ENCODE data around the gene AJM1.
"Not testable (repeated sequence)": the region's sequence is repeated elsewhere in the genome, so short reads cannot be mapped to it uniquely, and the experiment has no call there.

Gene AJM1

GRCh38 chr9:136842380-136842948 lies at the start of gene AJM1:
TSS of gene AJM1 (plus strand) at chr9:136842478. CDS start at chr9:136844415, 1,937 bp downstream.
- in situ Hi-C loops (cut with MboI; ENCODE audit: low sequenced_read_pairs) = not testable (repeated sequence)

- in situ Hi-C loops (cut with MboI; ENCODE audit: low sequenced_read_pairs) = no loop called here
These were observed 49.0 kb upstream of the AJM1 start for GRCh38 chr9:136793086-136793946.

- in situ Hi-C loops (cut with MboI; ENCODE audit: low sequenced_read_pairs) = no loop called here
These were observed 47.8 kb upstream of the AJM1 start for GRCh38 chr9:136794281-136794999.

GRCh38 chr9:136795000-136795348 lies 47.3 kb upstream of the AJM1 start:
- in situ Hi-C loops (cut with MboI; ENCODE audit: low sequenced_read_pairs) = no loop called here

GRCh38 chr9:136796238-136796774 lies 46.0 kb upstream of the AJM1 start, which contains the start of gene CCDC183:
TSS of gene CCDC183 (plus strand) at chr9:136796338. CDS start at chr9:136796398, 60 bp downstream.
- in situ Hi-C loops (cut with MboI; ENCODE audit: low sequenced_read_pairs) = no loop called here

GRCh38 chr9:136796775-136797347 lies 45.4 kb upstream of the AJM1 start:
- in situ Hi-C loops (cut with MboI; ENCODE audit: low sequenced_read_pairs) = not testable (repeated sequence)

GRCh38 chr9:136798708-136799078 lies 43.6 kb upstream of the AJM1 start:
- in situ Hi-C loops (cut with MboI; ENCODE audit: low sequenced_read_pairs) = no loop called here

- in situ Hi-C loops (cut with MboI; ENCODE audit: low sequenced_read_pairs) = no loop called here
These were observed 43.0 kb upstream of the AJM1 start for GRCh38 chr9:136799079-136799853.

- in situ Hi-C loops (cut with MboI; ENCODE audit: low sequenced_read_pairs) = no loop called here
These were observed 42.2 kb upstream of the AJM1 start for GRCh38 chr9:136799854-136800657.

GRCh38 chr9:136802321-136802720 lies 40.0 kb upstream of the AJM1 start:
- in situ Hi-C loops (cut with MboI; ENCODE audit: low sequenced_read_pairs) = no loop called here

- in situ Hi-C loops (cut with MboI; ENCODE audit: low sequenced_read_pairs) = not testable (repeated sequence)
These were observed 39.2 kb upstream of the AJM1 start for GRCh38 chr9:136803009-136803550.

GRCh38 chr9:136803551-136804508 lies 38.4 kb upstream of the AJM1 start:
- in situ Hi-C loops (cut with MboI; ENCODE audit: low sequenced_read_pairs) = no loop called here

- in situ Hi-C loops (cut with MboI; ENCODE audit: low sequenced_read_pairs) = no loop called here
These were observed 37.6 kb upstream of the AJM1 start for GRCh38 chr9:136804509-136805206.

GRCh38 chr9:136805207-136805740 lies 37.0 kb upstream of the AJM1 start:
- in situ Hi-C loops (cut with MboI; ENCODE audit: low sequenced_read_pairs) = no loop called here

- in situ Hi-C loops (cut with MboI; ENCODE audit: low sequenced_read_pairs) = no loop called here
These were observed 36.2 kb upstream of the AJM1 start for GRCh38 chr9:136806067-136806466.

- in situ Hi-C loops (cut with MboI; ENCODE audit: low sequenced_read_pairs) = no loop called here
These were observed 35.6 kb upstream of the AJM1 start for GRCh38 chr9:136806631-136807201.
